GM06990 (cell line): ENCODE data around the gene GATAD2A.

Experiments
- DNase-seq: peaks from one replicate; pipeline ENCODE4 v3.0.0-alpha.2; 2011; ENCODE audit not compliant: insufficient read length; ENCODE audit errors: extremely low read depth
- H3K27me3 ChIP-seq: replicated peaks from 2 replicates; pipeline ENCODE4 v1.6.0; 2011; ENCODE audit warnings: low read length; ENCODE audit not compliant: control insufficient read depth, insufficient read depth
- H3K36me3 ChIP-seq: 2 replicates; pipeline ENCODE4 v1.5.1; 2011; ENCODE audit warnings: low read length; ENCODE audit not compliant: control insufficient read depth, insufficient read depth
- H3K4me3 ChIP-seq: replicated peaks from 2 replicates; pipeline ENCODE4 v1.5.1; 2011; ENCODE audit warnings: low read depth, mild to moderate bottlenecking, control low read depth, low read length
- TF ChIP-seq, protein P1 (sequence below): IDR thresholded peaks from 2 replicates; pipeline ENCODE4 v1.5.1; 2011; ENCODE audit warnings: low read length, control low read depth, mild to moderate bottlenecking, inconsistent platforms; ENCODE audit not compliant: insufficient read depth, poor library complexity, severe bottlenecking

GATAD2A gene

DNA sequence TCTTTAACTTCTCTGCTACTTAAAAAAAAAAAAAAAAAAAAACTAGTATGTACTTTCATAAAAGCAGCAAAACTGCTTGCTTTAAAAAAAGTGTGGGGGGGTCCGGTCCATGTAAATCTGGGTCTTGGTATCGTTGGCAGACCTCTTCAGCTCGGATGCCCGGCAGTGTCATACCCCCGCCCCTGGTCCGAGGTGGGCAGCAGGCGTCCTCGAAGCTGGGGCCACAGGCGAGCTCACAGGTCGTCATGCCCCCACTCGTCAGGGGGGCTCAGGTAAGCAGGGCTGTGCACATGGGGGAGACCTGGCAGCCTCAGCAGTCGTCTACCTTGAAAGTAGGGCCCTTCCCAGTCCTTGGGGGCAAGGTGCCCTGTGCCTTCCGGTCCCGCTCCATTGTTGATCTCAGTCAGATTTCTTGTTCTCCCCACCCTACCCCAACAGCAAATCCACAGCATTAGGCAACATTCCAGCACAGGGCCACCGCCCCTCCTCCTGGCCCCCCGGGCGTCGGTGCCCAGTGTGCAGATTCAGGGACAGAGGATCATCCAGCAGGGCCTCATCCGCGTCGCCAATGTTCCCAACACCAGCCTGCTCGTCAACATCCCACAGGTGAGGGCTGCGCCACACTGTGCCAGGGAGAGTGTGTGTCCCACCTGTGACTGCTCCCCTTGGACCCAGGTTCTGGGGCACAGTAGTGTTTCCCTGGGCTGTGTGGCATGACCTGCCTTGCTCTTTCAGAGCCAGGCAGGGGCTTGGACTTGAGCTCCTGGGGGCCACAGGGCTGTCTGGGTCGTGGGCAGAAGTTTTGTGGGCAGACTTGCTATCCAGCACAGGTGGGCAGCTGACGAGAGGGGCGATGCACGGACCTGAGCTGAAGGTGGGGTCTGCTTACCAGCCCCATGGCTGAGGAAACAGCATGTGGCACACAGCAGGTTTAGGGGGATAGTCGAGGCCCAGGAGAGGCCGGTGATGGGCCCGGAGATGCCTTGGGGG lies 90.4 kb downstream of the GATAD2A start:
- TF ChIP-seq, protein P1, sequence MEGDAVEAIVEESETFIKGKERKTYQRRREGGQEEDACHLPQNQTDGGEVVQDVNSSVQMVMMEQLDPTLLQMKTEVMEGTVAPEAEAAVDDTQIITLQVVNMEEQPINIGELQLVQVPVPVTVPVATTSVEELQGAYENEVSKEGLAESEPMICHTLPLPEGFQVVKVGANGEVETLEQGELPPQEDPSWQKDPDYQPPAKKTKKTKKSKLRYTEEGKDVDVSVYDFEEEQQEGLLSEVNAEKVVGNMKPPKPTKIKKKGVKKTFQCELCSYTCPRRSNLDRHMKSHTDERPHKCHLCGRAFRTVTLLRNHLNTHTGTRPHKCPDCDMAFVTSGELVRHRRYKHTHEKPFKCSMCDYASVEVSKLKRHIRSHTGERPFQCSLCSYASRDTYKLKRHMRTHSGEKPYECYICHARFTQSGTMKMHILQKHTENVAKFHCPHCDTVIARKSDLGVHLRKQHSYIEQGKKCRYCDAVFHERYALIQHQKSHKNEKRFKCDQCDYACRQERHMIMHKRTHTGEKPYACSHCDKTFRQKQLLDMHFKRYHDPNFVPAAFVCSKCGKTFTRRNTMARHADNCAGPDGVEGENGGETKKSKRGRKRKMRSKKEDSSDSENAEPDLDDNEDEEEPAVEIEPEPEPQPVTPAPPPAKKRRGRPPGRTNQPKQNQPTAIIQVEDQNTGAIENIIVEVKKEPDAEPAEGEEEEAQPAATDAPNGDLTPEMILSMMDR: no peak
- DNase-seq: no peak
- no peaks in the 10 kb centered on the region for H3K27me3 ChIP-seq
- no peak overlapping the region for H3K4me3 ChIP-seq
- peaks cover 47% of the 10 kb centered on the region for H3K36me3 ChIP-seq

DNA sequence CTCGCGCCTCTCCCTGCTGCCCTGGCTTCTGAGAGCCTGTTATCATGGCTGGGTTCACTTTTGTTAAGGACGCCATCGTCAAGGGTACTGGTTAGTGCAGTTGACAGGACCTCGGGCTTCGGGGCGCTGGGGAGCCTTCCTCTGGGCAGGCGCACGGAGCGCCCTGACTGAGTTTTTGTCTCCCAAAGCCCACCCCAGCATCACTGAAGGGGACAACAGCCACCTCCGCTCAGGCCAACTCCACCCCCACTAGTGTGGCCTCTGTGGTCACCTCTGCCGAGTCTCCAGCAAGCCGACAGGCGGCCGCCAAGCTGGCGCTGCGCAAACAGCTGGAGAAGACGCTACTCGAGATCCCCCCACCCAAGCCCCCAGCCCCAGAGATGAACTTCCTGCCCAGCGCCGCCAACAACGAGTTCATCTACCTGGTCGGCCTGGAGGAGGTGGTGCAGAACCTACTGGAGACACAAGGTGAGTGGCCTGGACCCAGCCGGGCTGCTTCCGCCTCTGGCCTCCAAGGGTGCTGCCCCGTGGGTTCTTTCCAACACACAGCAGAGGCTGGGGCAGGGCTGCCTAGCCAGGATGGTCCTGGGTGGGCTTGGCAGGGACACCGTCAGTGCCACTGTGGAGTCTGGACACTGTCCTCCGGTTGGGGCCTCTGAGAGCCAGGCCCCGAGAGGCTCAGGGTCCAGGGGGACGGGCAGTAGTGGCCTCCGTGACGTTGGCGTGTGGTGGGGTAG lies 92.9 kb downstream of the GATAD2A start:
- H3K27me3 ChIP-seq: no peaks in the 10 kb centered on the region
- no peak for DNase-seq
- peaks cover 54% of the 10 kb centered on the region for H3K36me3 ChIP-seq
- TF ChIP-seq, protein P1: no peak
- no peak overlapping the region for H3K4me3 ChIP-seq

DNA sequence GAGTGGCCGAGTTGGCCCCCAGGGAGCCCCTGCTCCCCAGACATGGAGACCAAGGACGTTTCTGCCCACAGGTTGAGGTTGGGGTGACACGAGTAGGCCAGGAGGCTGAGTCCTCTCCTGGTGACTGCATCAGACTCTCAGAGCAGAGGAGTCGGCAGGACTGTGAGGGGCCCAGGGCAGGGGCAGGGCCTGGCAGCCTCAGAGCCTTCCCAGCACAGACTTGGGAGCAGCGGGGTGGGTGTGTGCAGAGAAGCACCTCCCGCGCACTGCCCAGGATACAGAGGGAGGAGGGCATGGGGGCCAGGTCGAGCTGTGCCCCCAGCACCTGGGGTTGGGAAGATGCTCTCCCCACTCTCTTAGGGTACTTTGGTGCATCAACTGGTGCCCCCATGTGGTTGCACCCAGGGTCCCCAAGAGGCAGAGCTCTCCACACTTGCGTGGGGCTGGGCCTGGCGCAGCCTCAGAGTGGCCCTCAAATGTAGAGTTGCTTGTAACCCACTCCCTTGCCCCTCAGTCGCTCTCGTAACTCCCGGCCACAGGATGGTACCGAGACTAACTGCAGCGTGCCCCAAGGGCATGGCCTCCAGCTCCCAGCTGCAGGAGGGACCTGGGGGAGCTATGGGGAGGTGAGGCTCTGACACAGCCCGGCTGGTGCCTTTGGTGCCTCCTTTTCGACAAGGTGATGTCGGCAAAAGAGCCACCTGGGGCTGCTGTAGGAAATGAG lies 94.0 kb downstream of the GATAD2A start:
- DNase-seq: no peak
- Histone ChIP-seq H3K27me3 (no peaks in the 10 kb centered on the region), H3K4me3 (no peak overlapping the region), H3K36me3 (peaks cover 56% of the 10 kb centered on the region)
- TF ChIP-seq, protein P1: no peak

DNA sequence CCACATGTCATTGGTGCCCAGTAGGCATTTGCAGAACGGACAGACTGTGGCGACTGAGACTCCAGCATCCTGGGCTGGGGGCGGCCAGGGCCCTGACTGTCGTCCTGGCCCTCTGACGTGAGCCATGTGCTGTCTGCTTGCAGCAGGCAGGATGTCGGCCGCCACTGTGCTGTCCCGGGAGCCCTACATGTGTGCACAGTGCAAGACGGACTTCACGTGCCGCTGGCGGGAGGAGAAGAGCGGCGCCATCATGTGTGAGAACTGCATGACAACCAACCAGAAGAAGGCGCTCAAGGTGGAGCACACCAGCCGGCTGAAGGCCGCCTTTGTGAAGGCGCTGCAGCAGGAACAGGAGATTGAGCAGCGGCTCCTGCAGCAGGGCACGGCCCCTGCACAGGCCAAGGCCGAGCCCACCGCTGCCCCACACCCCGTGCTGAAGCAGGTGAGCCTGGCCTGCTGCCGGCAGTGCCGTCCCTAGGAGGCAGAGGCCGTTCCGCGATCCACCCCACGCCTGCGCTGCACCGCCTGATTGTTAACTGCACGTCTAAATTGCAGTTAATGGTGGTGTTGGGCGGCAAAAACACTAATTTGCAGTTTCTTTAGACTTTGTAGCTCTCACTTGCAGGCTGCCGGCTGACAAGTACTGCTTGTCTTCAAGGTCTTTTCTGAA lies 95.6 kb downstream of the GATAD2A start:
- no peak overlapping the region for H3K4me3 ChIP-seq
- no peaks in the 10 kb centered on the region for H3K27me3 ChIP-seq
- TF ChIP-seq, protein P1: no peak
- peaks cover 62% of the 10 kb centered on the region for H3K36me3 ChIP-seq
- DNase-seq: no peak

DNA sequence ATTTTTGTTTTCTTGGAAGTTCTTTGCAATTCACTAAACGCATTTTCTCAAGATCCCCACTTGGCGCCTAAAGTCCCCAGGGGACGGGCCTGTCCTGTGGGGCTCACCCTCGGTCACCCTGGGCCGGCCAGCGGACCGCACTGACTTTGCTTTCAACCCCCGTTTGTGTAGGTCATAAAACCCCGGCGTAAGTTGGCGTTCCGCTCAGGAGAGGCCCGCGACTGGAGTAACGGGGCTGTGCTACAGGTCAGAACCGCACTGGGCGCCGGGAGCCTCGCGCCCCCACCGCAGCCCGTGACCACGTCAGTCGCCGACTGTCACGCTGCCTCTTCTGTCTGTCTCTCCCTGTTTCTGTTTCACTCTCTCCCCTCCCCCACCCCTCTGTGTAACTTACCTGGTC lies 96.3 kb downstream of the GATAD2A start:
- Histone ChIP-seq H3K4me3 (no peak overlapping the region), H3K27me3 (no peaks in the 10 kb centered on the region), H3K36me3 (peaks cover 57% of the 10 kb centered on the region)
- no peak for DNase-seq
- TF ChIP-seq, protein P1: no peak
